HCT116 (cell line): ENCODE results near the gene STX16. TPM values are rescaled to one million over a fixed set of nuclear protein-coding genes. Genes with fewer than 3 reads are reported as not detected.

ENCODE experiments used
- ATAC-seq: fragments of 200-7000 bp; cut with Tn5 transposase; 2 replicates; pipeline ENCODE4 v1.9.1; 2020; ENCODE audit warnings: mild to moderate bottlenecking, moderate library complexity
- BruUV-seq: library from RNA; stranded (reverse); fragments of 400-500 nt; replicated peaks from 2 replicates; lab custom pipeline; 2021; lab: Mats Ljungman, UMichigan
- CTCF ChIA-PET: fragments of 300-600 bp; sonication (Branson Sonifier 250); formaldehyde crosslinking; loops from one replicate; lab custom pipeline; 2021; ENCODE audit warnings: antibody characterized with exemption; lab: Charles Lee
- POLR2A ChIA-PET: fragments of 300-600, 350-600 bp; sonication (Branson Sonifier 250); formaldehyde crosslinking; loops from one replicate; lab custom pipeline; 2021; ENCODE audit warnings: antibody characterized with exemption; lab: Charles Lee
- RAD21 ChIA-PET, 2 experiments: fragments of 300-600 bp; sonication (Branson Sonifier 250); formaldehyde crosslinking; loops; one replicate each; lab custom pipeline; 2023; ENCODE audit warnings: low total read pairs in 2 of 2; ENCODE audit not compliant: uncharacterized antibody in 2 of 2, unreplicated experiment in 2 of 2, low non-redundant PET in 1 of 2; lab: Charles Lee
- DNase-seq: peaks from one replicate; pipeline ENCODE4 v3.0.0-alpha.2; 2010; ENCODE audit warnings: low read depth, low spot score
- H2AFZ ChIP-seq: fragments of 200-600 bp; shearing (Covaris generic), sonication (generic); 2 replicates; pipeline ENCODE4 v1.6.1; 2017; ENCODE audit warnings: low read depth, mixed run types, mixed read lengths, antibody characterized with exemption, low read length; ENCODE audit not compliant: poor library complexity, severe bottlenecking
- H3K27ac ChIP-seq: 2 replicates; pipeline ENCODE4 v1.5.1; 2012; ENCODE audit warnings: low read depth, low read length
- H3K27me3 ChIP-seq: fragments of 200-600 bp; sonication (generic); 2 replicates; pipeline ENCODE4 v1.6.1; 2016; ENCODE audit warnings: mixed run types, low read length, mixed read lengths; ENCODE audit not compliant: insufficient read depth
- H3K36me3 ChIP-seq, 2 experiments: fragments of 200-500 bp in 1 of 2; fragments of 200-600 bp in 1 of 2; sonication (Bioruptor generic) in 1 of 2; sonication (generic) in 1 of 2; 2 replicates each; pipeline versions ENCODE4 v1.5.1 to v1.6.1; 2014 to 2016; ENCODE audit warnings: low read length in 2 of 2, inconsistent platforms in 1 of 2, mixed read lengths in 1 of 2, mixed run types in 1 of 2; ENCODE audit not compliant: insufficient read depth in 2 of 2, control insufficient read depth in 1 of 2
- H3K4me1 ChIP-seq, 2 experiments: fragments of 200-600 bp in 1 of 2; sonication (generic) in 1 of 2; 2 replicates each; pipeline versions ENCODE4 v1.5.1 to v1.6.1; 2012 to 2017; ENCODE audit warnings: low read length in 2 of 2, inconsistent platforms in 1 of 2, mild to moderate bottlenecking in 1 of 2, mixed read lengths in 1 of 2, mixed run types in 1 of 2, moderate library complexity in 1 of 2; ENCODE audit not compliant: insufficient read depth in 2 of 2, control insufficient read depth in 1 of 2
- H3K4me2 ChIP-seq: fragments of 200-600 bp; sonication (generic); 2 replicates; pipeline ENCODE4 v1.6.1; 2017; ENCODE audit warnings: mixed run types, low read length, mixed read lengths
- H3K4me3 ChIP-seq, 2 experiments: fragments of 200-600 bp in 1 of 2; sonication (generic) in 1 of 2; replicated peaks in 1 of 2; 2 replicates each; pipeline ENCODE4 v1.5.1; 2011 to 2016; ENCODE audit warnings: low read length in 2 of 2, control low read depth in 1 of 2, low read depth in 1 of 2, mild to moderate bottlenecking in 1 of 2, mixed read lengths in 1 of 2, mixed run types in 1 of 2
- H3K79me2 ChIP-seq: fragments of 200-600 bp; sonication (generic); 2 replicates; pipeline ENCODE4 v1.6.1; 2017; ENCODE audit warnings: mild to moderate bottlenecking, mixed run types, low read length, moderate library complexity, mixed read lengths; ENCODE audit not compliant: insufficient read depth
- H3K9ac ChIP-seq: fragments of 200-600 bp; sonication (generic); 2 replicates; pipeline ENCODE4 v1.6.1; 2016; ENCODE audit warnings: low read length, mixed read lengths
- H3K9me2 ChIP-seq: fragments of 200-600 bp; sonication (generic), shearing (Covaris generic); 2 replicates; pipeline ENCODE4 v1.6.1; 2017; ENCODE audit warnings: mixed run types, mild to moderate bottlenecking, moderate library complexity; ENCODE audit not compliant: insufficient read depth
- H3K9me3 ChIP-seq, 2 experiments: fragments of 200-500 bp in 1 of 2; fragments of 200-600 bp in 1 of 2; sonication (Bioruptor generic) in 1 of 2; sonication (generic) in 1 of 2; 2 replicates each; pipeline ENCODE4 v1.6.1; 2014 to 2017; ENCODE audit warnings: low read length in 2 of 2, mixed read lengths in 2 of 2, inconsistent platforms in 1 of 2, low read depth in 1 of 2, mild to moderate bottlenecking in 1 of 2, mixed run types in 1 of 2, moderate library complexity in 1 of 2; ENCODE audit not compliant: control insufficient read depth in 1 of 2, insufficient read depth in 1 of 2
- H4K20me1 ChIP-seq: fragments of 200-600 bp; sonication (generic), shearing (Covaris generic); 2 replicates; pipeline ENCODE4 v1.6.1; 2017; ENCODE audit warnings: mixed run types, mild to moderate bottlenecking, moderate library complexity; ENCODE audit not compliant: insufficient read depth
- ELF1 ChIP-seq: IDR thresholded peaks from 2 replicates; pipeline ENCODE4 v1.6.1; 2012; ENCODE audit warnings: low read depth, borderline replicate concordance
- EZH2 ChIP-seq: fragments of 200-600 bp; sonication (generic); IDR thresholded peaks from 2 replicates; pipeline ENCODE4 v1.6.1; 2017; ENCODE audit warnings: antibody characterized with exemption, mixed run types
- FOSL1 ChIP-seq: IDR thresholded peaks from 2 replicates; pipeline ENCODE4 v1.6.1; 2012; ENCODE audit warnings: low read depth
- JUND ChIP-seq: IDR thresholded peaks from 2 replicates; pipeline ENCODE4 v1.6.1; 2012
- POLR2AphosphoS5 ChIP-seq: IDR thresholded peaks from 2 replicates; pipeline ENCODE4 v1.6.1; 2011; ENCODE audit warnings: mild to moderate bottlenecking, low read depth, low read length, moderate library complexity
- RAD21 ChIP-seq: IDR thresholded peaks from 2 replicates; pipeline ENCODE4 v1.6.1; 2012; ENCODE audit warnings: low read depth, mild to moderate bottlenecking
- SIN3A ChIP-seq: IDR thresholded peaks from 2 replicates; pipeline ENCODE4 v1.6.1; 2012; ENCODE audit warnings: low read depth
- SP1 ChIP-seq: IDR thresholded peaks from 2 replicates; pipeline ENCODE4 v1.6.1; 2012; ENCODE audit warnings: low read depth
- intact Hi-C: fragments of 100-400 bp; cut with micrococcal nuclease; formaldehyde crosslinking; loops from 2 replicates; pipeline ENCODE4 v1.10.0; 2022
- total RNA-seq: library from RNA; stranded (reverse); gene quantifications from one replicate; pipeline ENCODE4 v1.2.1, GENCODE V29; 2021; ENCODE audit not compliant: unreplicated experiment
- TF ChIP-seq, protein P1 (sequence below): IDR thresholded peaks from 2 replicates; pipeline ENCODE4 v1.6.1; 2012; ENCODE audit warnings: low read depth
- TF ChIP-seq, protein P2 (sequence below): IDR thresholded peaks from 2 replicates; pipeline ENCODE4 v1.6.1; 2011; ENCODE audit warnings: mild to moderate bottlenecking, low read length, moderate library complexity; ENCODE audit not compliant: insufficient replicate concordance; ENCODE audit errors: extremely low read depth
- TF ChIP-seq, protein P3 (sequence below): IDR thresholded peaks from 2 replicates; pipeline ENCODE4 v1.6.1; 2012

Gene STX16
- total RNA-seq, 1 experiment from 2014 or later: 55.1 TPM

GRCh38 chr20:58714340-58714922 is 63.3 kb downstream of the STX16 start:
- intact Hi-C loops: no loop called here
- Histone ChIP-seq H3K9me3 (no peaks in the 10 kb centered on the region), H3K4me1 (no peaks in the 10 kb centered on the region), H3K4me3 (no peak overlapping the region), H3K36me3 (no peaks in the 10 kb centered on the region), H3K9me2 (no peaks in the 10 kb centered on the region), H3K27ac (no peak overlapping the region), H3K79me2 (no peaks in the 10 kb centered on the region), H3K27me3 (no peaks in the 10 kb centered on the region), H3K9ac (no peak overlapping the region), H4K20me1 (no peaks in the 10 kb centered on the region), H3K4me2 (no peak overlapping the region), H2AFZ (no peak overlapping the region)
- ChIA-PET POLR2A (no interaction called here), RAD21 (no interaction called here), CTCF (no interaction called here)
- DNase-seq: no peak
- no peak for ATAC-seq
- BruUV-seq: no TSS peak
- TF ChIP-seq SIN3A (no peak), ELF1 (no peak), JUND (no peak), EZH2 (no peak), POLR2AphosphoS5 (no peak)

DNA sequence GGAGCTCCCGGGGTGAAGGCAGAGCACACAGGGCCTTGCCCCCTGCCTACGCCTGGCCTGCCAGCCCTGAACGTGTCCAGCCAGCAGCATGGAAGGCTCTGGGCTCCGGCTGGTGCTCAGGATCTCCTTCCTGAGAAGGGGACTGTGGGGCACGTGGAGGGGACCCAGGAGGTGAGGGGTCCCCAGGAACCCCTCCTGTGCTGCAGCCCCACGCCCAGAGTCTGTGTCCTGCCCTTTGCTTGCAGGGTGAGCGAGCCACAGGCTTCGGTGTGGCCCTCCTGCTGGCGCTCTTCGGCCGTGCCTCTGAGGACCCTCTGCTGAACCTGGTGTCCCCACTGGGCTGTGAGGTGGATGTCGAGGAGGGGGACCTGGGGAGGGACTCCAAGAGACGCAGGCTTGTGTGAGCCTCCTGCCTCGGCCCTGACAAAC is 63.9 kb downstream of the STX16 start:
- Histone ChIP-seq H4K20me1 (no peaks in the 10 kb centered on the region), H3K9me2 (no peaks in the 10 kb centered on the region), H2AFZ (no peak overlapping the region), H3K79me2 (no peaks in the 10 kb centered on the region), H3K4me3 (no peak overlapping the region), H3K9ac (no peak overlapping the region), H3K4me1 (no peaks in the 10 kb centered on the region), H3K4me2 (no peak overlapping the region), H3K9me3 (no peaks in the 10 kb centered on the region), H3K27ac (no peak overlapping the region), H3K27me3 (no peaks in the 10 kb centered on the region), H3K36me3 (no peaks in the 10 kb centered on the region)
- intact Hi-C loops: no loop called here
- ATAC-seq (no peak), DNase-seq (no peak)
- BruUV-seq: no TSS peak
- RAD21 ChIA-PET: no interaction called here
- POLR2A ChIA-PET: no interaction called here
- CTCF ChIA-PET: no interaction called here
- TF ChIP-seq JUND (no peak), POLR2AphosphoS5 (no peak), EZH2 (no peak), SP1 (no peak), SIN3A (no peak), ELF1 (no peak), FOSL1 (no peak), RAD21 (no peak)
- TF ChIP-seq, protein P1, sequence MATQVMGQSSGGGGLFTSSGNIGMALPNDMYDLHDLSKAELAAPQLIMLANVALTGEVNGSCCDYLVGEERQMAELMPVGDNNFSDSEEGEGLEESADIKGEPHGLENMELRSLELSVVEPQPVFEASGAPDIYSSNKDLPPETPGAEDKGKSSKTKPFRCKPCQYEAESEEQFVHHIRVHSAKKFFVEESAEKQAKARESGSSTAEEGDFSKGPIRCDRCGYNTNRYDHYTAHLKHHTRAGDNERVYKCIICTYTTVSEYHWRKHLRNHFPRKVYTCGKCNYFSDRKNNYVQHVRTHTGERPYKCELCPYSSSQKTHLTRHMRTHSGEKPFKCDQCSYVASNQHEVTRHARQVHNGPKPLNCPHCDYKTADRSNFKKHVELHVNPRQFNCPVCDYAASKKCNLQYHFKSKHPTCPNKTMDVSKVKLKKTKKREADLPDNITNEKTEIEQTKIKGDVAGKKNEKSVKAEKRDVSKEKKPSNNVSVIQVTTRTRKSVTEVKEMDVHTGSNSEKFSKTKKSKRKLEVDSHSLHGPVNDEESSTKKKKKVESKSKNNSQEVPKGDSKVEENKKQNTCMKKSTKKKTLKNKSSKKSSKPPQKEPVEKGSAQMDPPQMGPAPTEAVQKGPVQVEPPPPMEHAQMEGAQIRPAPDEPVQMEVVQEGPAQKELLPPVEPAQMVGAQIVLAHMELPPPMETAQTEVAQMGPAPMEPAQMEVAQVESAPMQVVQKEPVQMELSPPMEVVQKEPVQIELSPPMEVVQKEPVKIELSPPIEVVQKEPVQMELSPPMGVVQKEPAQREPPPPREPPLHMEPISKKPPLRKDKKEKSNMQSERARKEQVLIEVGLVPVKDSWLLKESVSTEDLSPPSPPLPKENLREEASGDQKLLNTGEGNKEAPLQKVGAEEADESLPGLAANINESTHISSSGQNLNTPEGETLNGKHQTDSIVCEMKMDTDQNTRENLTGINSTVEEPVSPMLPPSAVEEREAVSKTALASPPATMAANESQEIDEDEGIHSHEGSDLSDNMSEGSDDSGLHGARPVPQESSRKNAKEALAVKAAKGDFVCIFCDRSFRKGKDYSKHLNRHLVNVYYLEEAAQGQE: no peak
- TF ChIP-seq, protein P2, sequence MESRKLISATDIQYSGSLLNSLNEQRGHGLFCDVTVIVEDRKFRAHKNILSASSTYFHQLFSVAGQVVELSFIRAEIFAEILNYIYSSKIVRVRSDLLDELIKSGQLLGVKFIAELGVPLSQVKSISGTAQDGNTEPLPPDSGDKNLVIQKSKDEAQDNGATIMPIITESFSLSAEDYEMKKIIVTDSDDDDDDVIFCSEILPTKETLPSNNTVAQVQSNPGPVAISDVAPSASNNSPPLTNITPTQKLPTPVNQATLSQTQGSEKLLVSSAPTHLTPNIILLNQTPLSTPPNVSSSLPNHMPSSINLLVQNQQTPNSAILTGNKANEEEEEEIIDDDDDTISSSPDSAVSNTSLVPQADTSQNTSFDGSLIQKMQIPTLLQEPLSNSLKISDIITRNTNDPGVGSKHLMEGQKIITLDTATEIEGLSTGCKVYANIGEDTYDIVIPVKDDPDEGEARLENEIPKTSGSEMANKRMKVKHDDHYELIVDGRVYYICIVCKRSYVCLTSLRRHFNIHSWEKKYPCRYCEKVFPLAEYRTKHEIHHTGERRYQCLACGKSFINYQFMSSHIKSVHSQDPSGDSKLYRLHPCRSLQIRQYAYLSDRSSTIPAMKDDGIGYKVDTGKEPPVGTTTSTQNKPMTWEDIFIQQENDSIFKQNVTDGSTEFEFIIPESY: no peak
- TF ChIP-seq, protein P3, sequence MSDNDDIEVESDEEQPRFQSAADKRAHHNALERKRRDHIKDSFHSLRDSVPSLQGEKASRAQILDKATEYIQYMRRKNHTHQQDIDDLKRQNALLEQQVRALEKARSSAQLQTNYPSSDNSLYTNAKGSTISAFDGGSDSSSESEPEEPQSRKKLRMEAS: no peak
